Fibroblast of skin of left quadriceps (primary cell): ENCODE results near the gene COL5A2.

Experiments
- DNase-seq, 2 experiments: peaks; one replicate each; pipeline ENCODE4 v3.0.0-alpha.2; 2013; ENCODE audit warnings: low read depth in 2 of 2

COL5A2 gene

GRCh38 chr2:189147361-189147760 is 32.2 kb downstream of the COL5A2 start:
- DNase-seq: no peak

- DNase-seq: no peak
These were observed 33.0 kb downstream of the COL5A2 start for GRCh38 chr2:189146553-189146952.

- peak; percentile 86 to 88 for DNase-seq
These were observed 34.8 kb downstream of the COL5A2 start for GRCh38 chr2:189144700-189145211.

GRCh38 chr2:189143925-189144324 is 35.6 kb downstream of the COL5A2 start:
- DNase-seq: peak; percentile 85

GRCh38 chr2:189142893-189143759 is 36.4 kb downstream of the COL5A2 start:
- DNase-seq: no peak

GRCh38 chr2:189138800-189139199 is 40.8 kb downstream of the COL5A2 start:
- DNase-seq: no peak

GRCh38 chr2:189137519-189137918 is 42.0 kb downstream of the COL5A2 start:
- DNase-seq: no peak

- no peak for DNase-seq
These were observed 45.1 kb downstream of the COL5A2 start for GRCh38 chr2:189134485-189134884.

GRCh38 chr2:189131991-189132390 is 47.6 kb downstream of the COL5A2 start:
- no peak for DNase-seq

- peak; percentile 82 for DNase-seq
These were observed 49.6 kb downstream of the COL5A2 start for GRCh38 chr2:189129971-189130370.

GRCh38 chr2:189128970-189129369 is 50.6 kb downstream of the COL5A2 start:
- peak in 1 of 2 experiments; percentile 48 for DNase-seq

- DNase-seq: no peak
These were observed 51.8 kb downstream of the COL5A2 start for GRCh38 chr2:189127756-189128155.

GRCh38 chr2:189125195-189125594 is 54.4 kb downstream of the COL5A2 start:
- DNase-seq: no peak

GRCh38 chr2:189124175-189124574 is 55.4 kb downstream of the COL5A2 start:
- no peak for DNase-seq

- DNase-seq: no peak
These were observed 61.2 kb downstream of the COL5A2 start for GRCh38 chr2:189118386-189118785.

GRCh38 chr2:189116979-189117378 is 62.6 kb downstream of the COL5A2 start:
- DNase-seq: no peak

- no peak for DNase-seq
These were observed 63.5 kb downstream of the COL5A2 start for GRCh38 chr2:189116087-189116486.

GRCh38 chr2:189115126-189115525 is 64.4 kb downstream of the COL5A2 start:
- no peak for DNase-seq

GRCh38 chr2:189113963-189114362 is 65.6 kb downstream of the COL5A2 start:
- DNase-seq: no peak

- DNase-seq: no peak
These were observed 68.4 kb downstream of the COL5A2 start for GRCh38 chr2:189111063-189111715.

- no peak for DNase-seq
These were observed 69.6 kb downstream of the COL5A2 start for GRCh38 chr2:189109921-189110397.

- DNase-seq: no peak
These were observed 74.6 kb downstream of the COL5A2 start for GRCh38 chr2:189104934-189105333.

GRCh38 chr2:189102735-189103134 is 76.8 kb downstream of the COL5A2 start:
- no peak for DNase-seq
